GM12891 (cell line): ENCODE measurements around the gene TRIM33.

ENCODE experiments used
- DNase-seq: peaks from one replicate; pipeline ENCODE4 v3.0.0; 2011; ENCODE audit warnings: low spot score; ENCODE audit not compliant: insufficient read length
- FAIRE-seq: peaks from 2 replicates; lab custom pipeline; 2011; peaks lifted over from hg19 to GRCh38; lab: Jason Lieb, UNC
- PAX5 ChIP-seq: IDR thresholded peaks from 2 replicates; pipeline ENCODE4 v1.6.1; 2011; ENCODE audit warnings: low read length, moderate library complexity, mild to moderate bottlenecking; ENCODE audit not compliant: insufficient read depth, severe bottlenecking
- POLR2A ChIP-seq: IDR thresholded peaks from 2 replicates; pipeline ENCODE4 v1.6.1; 2011; ENCODE audit warnings: low read depth, low read length, control low read depth
- POLR2AphosphoS5 ChIP-seq: IDR thresholded peaks from 2 replicates; pipeline ENCODE4 v1.6.1; 2011; ENCODE audit warnings: low read depth, low read length, control low read depth
- POU2F2 ChIP-seq: IDR thresholded peaks from 2 replicates; pipeline ENCODE4 v1.6.1; 2011; ENCODE audit warnings: low read depth, mild to moderate bottlenecking, control low read depth, low read length, moderate library complexity
- SPI1 ChIP-seq: IDR thresholded peaks from 2 replicates; pipeline ENCODE4 v1.6.1; 2011; ENCODE audit warnings: low read depth, low read length, control low read depth
- TAF1 ChIP-seq: IDR thresholded peaks from 2 replicates; pipeline ENCODE4 v1.6.1; 2011; ENCODE audit warnings: low read depth, low read length, control low read depth

The TRIM33 gene

DNA sequence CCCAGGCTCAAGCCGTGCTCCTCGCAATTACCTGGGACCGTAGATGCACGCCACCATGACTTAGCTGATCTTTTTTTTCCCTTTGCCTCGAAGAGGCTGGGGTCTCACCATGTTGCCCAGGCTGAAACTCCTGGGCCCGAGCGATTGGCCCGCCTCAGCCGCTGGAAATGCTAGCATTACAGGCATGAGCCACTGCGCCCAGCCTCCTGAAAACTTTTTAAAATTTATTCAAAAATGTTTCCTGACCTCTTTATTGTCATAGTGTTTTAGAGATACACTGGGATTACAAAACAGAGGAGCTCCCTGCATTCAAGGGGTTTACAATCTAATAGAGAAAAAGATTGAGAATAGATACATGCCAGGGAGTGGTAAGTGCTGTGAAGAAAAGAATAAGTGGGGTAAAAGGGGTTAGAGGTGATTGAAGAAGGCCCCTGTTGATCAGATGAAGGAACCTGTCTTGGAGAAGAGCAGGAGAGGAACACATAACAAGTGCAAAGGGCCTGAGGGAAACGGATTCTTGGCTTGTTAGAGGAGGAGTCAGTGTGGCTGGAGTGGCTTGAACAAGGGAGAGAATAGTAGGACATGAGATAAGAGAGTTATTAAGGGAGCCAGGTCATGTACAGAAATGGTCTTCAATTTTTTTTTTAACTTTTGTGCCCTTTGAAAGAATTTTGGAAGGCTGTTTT, 1.7 kb upstream of the TRIM33 start:
- FAIRE-seq (no peak), DNase-seq (no peak)
- TF ChIP-seq POLR2AphosphoS5, result no peak
- no peak for TF ChIP-seq PAX5
- no peak for TF ChIP-seq POLR2A
- no peak for TF ChIP-seq TAF1

DNA sequence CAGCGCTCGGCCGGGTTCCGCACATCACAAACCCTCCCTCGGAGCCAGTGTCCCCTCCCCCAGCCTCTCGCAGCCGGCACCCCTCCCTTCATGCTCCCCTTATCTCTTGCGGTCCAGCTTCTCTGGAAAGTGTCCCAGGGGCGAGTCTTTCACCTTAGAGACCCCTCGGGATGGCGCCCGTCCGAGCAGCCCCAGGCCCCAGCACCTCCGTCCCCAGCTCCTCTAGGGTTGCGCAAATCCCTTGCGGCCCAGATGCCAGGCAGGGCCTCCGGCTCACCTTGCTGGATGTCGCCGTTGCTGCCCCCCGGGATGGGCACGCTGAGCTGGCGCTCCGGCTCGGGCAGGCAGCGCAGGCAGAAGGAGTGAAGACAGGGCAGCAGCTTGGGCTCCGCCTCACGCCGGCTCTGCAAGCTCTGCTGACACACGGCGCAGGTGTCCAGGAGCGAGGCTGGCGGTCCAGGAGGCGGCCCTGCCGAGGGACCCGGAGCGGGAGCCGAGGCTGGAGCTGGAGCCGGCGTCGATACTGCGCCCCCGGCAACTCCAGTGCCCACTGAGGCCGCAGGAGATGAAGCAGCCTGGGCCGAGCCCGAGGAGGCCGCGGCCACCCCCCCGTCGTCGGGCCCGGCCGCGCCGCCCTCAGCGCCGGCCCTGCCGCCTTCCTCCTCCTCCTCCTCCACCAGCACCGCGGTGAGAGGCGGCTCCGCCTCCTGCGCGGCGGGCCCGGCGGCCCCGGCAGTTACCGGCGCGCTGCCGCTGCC, 550 bp downstream of the TRIM33 start:
- FAIRE-seq (no peak), DNase-seq (peak; percentile 59)
- TF ChIP-seq POLR2A (no peak), POU2F2 (no peak), PAX5 (no peak), SPI1 (no peak), POLR2AphosphoS5 (no peak), TAF1 (no peak)

DNA sequence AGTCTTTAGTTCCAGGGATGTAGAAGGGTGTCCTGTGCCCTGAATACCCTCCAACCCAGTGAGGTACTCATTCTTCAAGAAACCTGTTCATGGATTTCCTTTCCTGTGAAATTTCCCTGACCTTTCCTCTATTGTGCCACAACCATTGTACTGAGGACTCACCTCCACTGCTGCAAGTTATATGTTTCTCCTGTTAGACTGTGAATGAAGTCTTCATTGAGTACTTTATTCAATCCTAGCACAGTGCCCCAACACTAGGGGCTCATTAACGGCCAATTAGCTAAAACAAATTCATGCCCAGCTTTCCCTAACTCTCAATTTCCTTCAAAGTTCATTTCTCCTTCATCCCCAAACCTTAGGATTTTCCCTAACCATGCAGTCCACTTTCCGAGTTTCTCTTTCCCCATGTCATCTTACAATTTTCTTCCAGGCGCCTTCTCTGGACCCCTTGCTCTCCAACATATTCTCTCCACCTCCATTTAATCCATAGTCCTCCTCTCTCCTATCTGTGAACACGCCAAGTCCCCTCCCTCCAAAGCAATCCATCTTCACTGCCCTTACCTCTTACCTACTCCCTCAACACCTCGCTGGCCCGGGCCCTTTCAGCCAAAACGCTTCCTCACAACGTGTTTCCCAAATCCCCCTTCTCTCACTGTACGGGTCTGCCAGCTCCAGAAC, 1.3 kb downstream of the TRIM33 start:
- TF ChIP-seq POLR2A, result no peak
- TF ChIP-seq TAF1, result no peak
- TF ChIP-seq POLR2AphosphoS5, result no peak
- no peak for TF ChIP-seq PAX5
- TF ChIP-seq POU2F2, result no peak
- no peak for TF ChIP-seq SPI1
- no peak for DNase-seq
- FAIRE-seq, result no peak

DNA sequence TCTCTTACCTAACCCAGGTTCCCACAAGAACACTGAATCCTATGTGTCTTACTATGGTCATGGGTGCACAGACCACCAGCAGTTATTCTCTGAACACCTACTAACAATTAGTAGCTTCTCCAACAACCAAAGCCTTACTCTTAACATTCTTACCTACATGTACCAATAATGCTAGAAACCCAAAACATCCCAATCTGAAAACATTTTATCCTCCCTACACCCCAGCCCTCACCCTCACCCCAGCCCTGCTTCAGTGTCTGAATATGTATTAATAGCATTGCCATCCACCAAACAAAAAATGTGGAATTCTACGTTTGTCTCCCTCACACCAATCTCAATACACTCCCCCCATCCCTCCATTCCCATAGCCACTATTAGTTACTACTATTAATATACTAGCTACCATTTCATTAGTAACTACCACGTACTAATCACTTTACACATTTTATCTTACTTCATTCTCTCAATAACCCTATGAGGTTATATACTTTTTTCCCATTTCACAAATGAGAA, 2.6 kb downstream of the TRIM33 start:
- no peak for TF ChIP-seq PAX5
- TF ChIP-seq TAF1, result no peak
- no peak for TF ChIP-seq SPI1
- TF ChIP-seq POLR2AphosphoS5, result no peak
- no peak for TF ChIP-seq POU2F2
- TF ChIP-seq POLR2A, result no peak
- FAIRE-seq (no peak), DNase-seq (no peak)

DNA sequence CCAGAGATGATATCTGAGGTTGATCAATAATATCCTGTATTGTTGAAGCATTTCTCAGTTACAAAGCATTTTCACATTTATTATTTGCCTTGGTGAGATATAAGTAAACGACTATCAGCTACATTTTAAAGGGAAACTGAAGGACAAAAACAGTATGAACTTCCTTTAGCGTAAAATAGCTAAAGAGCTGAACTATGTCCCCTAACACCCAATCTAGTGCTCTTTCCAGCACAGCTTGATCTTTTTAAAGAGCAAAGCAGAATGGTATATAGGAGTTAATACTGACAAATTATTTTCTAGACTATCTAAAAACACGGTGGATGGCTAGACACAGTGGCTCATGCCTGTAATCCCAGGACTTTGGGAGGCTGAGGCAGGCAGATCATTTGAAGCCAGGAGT, 3.5 kb downstream of the TRIM33 start:
- FAIRE-seq, result no peak
- TF ChIP-seq PAX5 (no peak), POLR2AphosphoS5 (no peak), POU2F2 (no peak), SPI1 (no peak), POLR2A (no peak), TAF1 (no peak)
- DNase-seq, result no peak

DNA sequence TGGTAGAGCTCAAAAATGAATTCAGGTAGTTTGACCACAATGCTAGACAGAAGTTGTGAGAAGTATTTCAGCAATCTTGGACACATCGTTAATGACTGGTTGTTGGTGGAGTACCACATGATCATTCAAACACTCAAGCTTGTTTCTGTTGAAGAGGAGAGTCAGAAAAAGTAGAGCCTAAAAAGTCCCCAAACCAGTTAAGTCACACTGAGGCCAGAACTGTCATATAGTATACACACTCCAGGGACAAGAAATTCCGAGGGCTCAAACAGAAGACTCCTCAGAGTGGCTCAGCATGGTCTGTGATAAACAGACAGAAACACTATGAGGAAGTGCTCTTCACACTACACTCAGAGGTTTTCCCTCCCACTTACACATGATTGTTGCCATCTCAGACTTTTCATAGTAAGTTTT, 5.8 kb downstream of the TRIM33 start:
- FAIRE-seq (no peak), DNase-seq (no peak)
- TF ChIP-seq POLR2AphosphoS5 (no peak), POU2F2 (no peak), PAX5 (no peak), SPI1 (peak; percentile 82)

DNA sequence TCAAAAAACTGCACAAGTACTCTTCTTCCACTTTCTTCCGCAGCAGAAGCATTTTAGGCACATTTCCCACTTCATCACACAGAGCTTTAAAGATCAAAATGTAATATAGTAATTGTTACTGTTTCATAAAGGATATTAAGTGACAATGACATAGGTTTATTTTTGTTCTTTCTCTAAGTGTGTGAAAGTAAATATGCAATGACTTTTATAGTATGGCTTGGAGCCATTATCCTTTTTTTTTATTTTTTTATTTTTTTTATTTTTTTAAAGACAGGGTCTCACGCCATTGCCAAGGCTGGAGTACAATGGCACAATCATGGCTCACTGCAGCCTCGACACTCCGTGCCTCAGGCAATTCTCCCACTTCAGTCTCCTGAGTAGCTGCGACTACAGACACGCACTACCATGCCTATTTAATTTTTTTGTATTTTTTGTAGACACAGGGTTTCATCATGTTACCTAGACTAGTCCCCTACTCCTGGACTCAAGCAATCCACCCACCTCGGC, 7.0 kb downstream of the TRIM33 start:
- FAIRE-seq (no peak), DNase-seq (no peak)
- no peak for TF ChIP-seq POLR2A
- no peak for TF ChIP-seq TAF1
- no peak for TF ChIP-seq POU2F2
- no peak for TF ChIP-seq POLR2AphosphoS5
- TF ChIP-seq SPI1, result no peak
- TF ChIP-seq PAX5, result no peak

DNA sequence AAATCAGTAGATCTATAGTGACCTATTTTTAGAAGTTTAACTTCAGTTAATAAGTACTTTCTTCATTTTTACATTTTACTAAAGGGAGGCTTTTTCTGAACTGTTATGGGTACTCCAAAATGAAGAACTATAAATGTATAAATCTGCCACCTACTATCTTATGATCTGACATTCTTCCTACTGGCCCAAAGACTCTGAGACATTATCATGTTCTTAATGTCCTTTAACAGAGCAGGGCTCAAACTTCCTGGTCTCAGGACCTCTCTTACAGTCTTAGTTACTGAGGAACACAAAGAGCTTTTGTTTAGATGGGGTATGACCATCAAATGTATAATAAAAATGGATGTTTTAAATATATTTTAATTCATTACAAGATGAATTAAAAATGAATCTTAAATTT, 8.9 kb downstream of the TRIM33 start:
- DNase-seq (no peak), FAIRE-seq (no peak)
- no peak for TF ChIP-seq POU2F2
- TF ChIP-seq SPI1, result no peak
- no peak for TF ChIP-seq POLR2A
- TF ChIP-seq PAX5, result no peak

DNA sequence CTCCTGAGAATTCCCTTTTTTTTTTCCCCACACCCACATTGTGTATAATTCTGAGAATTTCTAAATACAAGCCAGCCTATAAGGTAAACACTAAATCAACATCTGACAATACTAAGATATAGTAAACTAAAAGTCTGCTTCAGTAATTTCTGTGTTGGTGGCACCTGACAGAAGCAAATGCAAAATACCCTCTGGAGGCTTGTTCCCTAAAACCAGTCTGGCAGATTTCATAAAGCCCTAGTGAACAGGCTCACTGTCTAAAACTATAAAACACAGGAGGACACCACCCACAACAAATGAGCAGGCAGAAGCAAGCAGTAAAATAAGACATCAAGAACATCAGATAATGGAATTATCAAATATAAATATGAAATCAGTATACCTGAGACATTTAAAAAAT, 11.5 kb downstream of the TRIM33 start:
- no peak for FAIRE-seq

DNA sequence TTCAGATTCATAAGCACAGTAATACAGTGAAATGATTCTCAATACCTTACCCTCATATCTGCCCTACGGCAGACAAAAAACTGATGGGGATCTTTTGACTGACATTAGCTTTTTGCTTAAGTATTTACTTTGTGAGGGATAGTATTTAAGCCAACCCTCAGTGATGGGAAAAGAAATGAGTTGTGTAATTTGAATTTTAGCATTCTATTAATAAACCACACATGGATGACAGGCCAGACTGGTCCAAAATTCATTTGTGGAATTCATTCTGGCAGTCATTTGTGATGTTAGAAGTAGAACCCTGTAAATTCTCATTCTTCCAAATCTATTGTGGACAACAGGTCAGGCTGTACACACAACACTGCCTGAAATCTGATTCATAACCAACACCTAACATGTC, 14.9 kb downstream of the TRIM33 start:
- FAIRE-seq (no peak), DNase-seq (no peak)
- TF ChIP-seq SPI1 (no peak), POLR2AphosphoS5 (no peak), POU2F2 (no peak), POLR2A (no peak), TAF1 (no peak), PAX5 (no peak)

More for the DNA sequence above, 11.5 kb downstream of the TRIM33 start:
- DNase-seq, result no peak
- TF ChIP-seq POU2F2 (no peak), PAX5 (no peak), TAF1 (no peak), POLR2A (no peak), POLR2AphosphoS5 (no peak), SPI1 (no peak)
